ENCODE data around the gene SCLY. TPM values are rescaled to one million over a fixed set of nuclear protein-coding genes. Genes with fewer than 3 reads are reported as not detected.
A peak's percentile ranks its signal among the peaks of the same experiment; 100 is the strongest.

Gene SCLY
- total and polyA plus RNA-seq, 2 of the 8 experiments (the other 6 are each of a cell fraction or from before 2014, with no cell fraction given) = 79.0 to 79.5 TPM

DNA sequence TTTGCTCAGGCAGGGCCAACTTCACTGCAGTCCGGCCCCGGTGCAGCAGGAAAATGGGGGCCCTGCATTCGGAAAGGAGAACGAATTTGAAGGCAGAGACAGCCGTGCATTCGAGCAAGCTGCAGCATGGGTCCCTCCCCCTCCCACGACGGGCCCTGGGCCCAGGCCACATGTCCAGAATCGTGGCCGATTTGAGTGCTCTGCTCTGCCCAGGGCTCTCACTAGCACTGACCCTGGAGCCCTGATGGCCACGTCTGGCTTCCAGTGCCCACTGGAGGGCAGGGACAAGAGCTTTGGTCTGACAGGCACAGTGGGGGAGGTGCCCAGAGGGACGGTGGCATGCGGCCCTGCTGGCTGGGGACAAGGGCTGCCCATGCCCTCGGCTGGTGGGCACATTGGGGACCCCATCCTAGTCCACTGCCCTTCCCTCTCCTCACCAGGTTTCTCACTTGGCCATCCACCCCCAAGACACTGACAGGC lies 63.2 kb downstream of the SCLY start:
- 0 out of 4 replicates have a peak, but pooled peaks cover 0 to 4% of the 10 kb centered on the region in 2 experiments for H3K9me3 ChIP-seq (ENCODE audit: insufficient read depth in 2 of 2, low read depth in 1 of 2, low read length in 1 of 2)
- H2BK20ac ChIP-seq (ENCODE audit: low read length) = no peak overlapping the region
- no peak for FAIRE-seq
- no peak overlapping the region for H2AK5ac ChIP-seq (ENCODE audit: low read depth, low read length)
- no peak overlapping the region for H2AFZ ChIP-seq (ENCODE audit: low read length)
- H3K18ac ChIP-seq (ENCODE audit: extremely low read depth, low read length) = no peak overlapping the region
- no peak overlapping the region for H2BK12ac ChIP-seq (ENCODE audit: low read depth, low read length)
- H4K8ac ChIP-seq (ENCODE audit: extremely low read depth, insufficient read depth, low read length) = peak overlapping the region; percentile 2
- H4K91ac ChIP-seq (replicated peaks; ENCODE audit: insufficient read length, low read length) = no peak overlapping the region
- H3K27ac ChIP-seq (ENCODE audit: low read depth, low read length) = no peak overlapping the region
- peak overlapping the region; percentile 39; the same call in 1 of the 2 replicates for H2BK5ac ChIP-seq (ENCODE audit: low read depth, low read length)
- H4K20me1 ChIP-seq (replicated peaks in 1 of 2; ENCODE audit: control insufficient read depth in 1 of 2, insufficient read depth in 2 of 2, low read length in 2 of 2) = peaks cover 0 to 14% of the 10 kb centered on the region in 2 experiments
- H3K27me3 ChIP-seq (replicated peaks in 1 of 4; ENCODE audit: control insufficient read depth in 3 of 4, extremely low read depth in 1 of 4, insufficient read depth in 3 of 4, low read length in 3 of 4) = no peaks in the 10 kb centered on the region; a peak in 1 of 7 replicates
- no peaks in the 10 kb centered on the region for H3K79me1 ChIP-seq (ENCODE audit: low read depth, low read length)
- H3K4me2 ChIP-seq (ENCODE audit: insufficient read depth in 1 of 2, low read depth in 2 of 2, low read length in 2 of 2) = no peak overlapping the region
- H3K79me2 ChIP-seq (ENCODE audit: control insufficient read depth in 1 of 2, insufficient read depth in 2 of 2, low read length in 2 of 2) = no peaks in the 10 kb centered on the region
- H2BK15ac ChIP-seq (ENCODE audit: low read length) = no peak overlapping the region
- 80% methylated on average over 12 of the region's 14 CpGs; no CpG with 5 or more reads in 1 of the 2 experiments for WGBS, 2 experiments (ENCODE audit: extremely low coverage in 1 of 2, insufficient coverage in 1 of 2, insufficient read length in 1 of 2, insufficient replicate concordance in 2 of 2, low coverage in 1 of 2, low lambda C conversion rate in 2 of 2, missing lambda C conversion rate in 1 of 2)
- no peak for DNase-seq (ENCODE audit: low read depth in 1 of 2, low spot score in 2 of 2)
- H3K14ac ChIP-seq (ENCODE audit: insufficient read length) = no peak overlapping the region
- H3K23me2 ChIP-seq (ENCODE audit: low read depth, low read length) = peaks cover 20% of the 10 kb centered on the region
- no peak overlapping the region for H4K5ac ChIP-seq (ENCODE audit: insufficient read length, low read depth, low read length)
- ChIA-PET CTCF (ENCODE audit: partially characterized antibody) (interaction anchor here (0.6 to 1.6 kb wide), 4 partner anchors 10 to 200 kb away, joined by 3 to 4 read pairs (median 3); no protein-coding TSS in a partner anchor), POLR2A (ENCODE audit: partially characterized antibody) (interaction anchor here (0.9 kb wide), 1 partner anchor 14 kb away, joined by 3 read pairs; no protein-coding TSS in a partner anchor)
- H3K4me1 ChIP-seq (replicated peaks in 1 of 4; ENCODE audit: control insufficient read depth in 3 of 4, insufficient read depth in 4 of 4, low read length in 3 of 4) = peaks cover 0 to 18% (median 2%) of the 10 kb centered on the region in 4 experiments; a peak in 3 of 7 replicates
- no peaks in the 10 kb centered on the region; a peak in 1 of 8 replicates for H3K36me3 ChIP-seq (ENCODE audit: control insufficient read depth in 2 of 4, insufficient read depth in 4 of 4, low read length in 3 of 4)
- no peak overlapping the region for H3K9ac ChIP-seq (replicated peaks in 1 of 4; ENCODE audit: extremely low read depth in 1 of 4, low read depth in 3 of 4, low read length in 3 of 4)
- no peak overlapping the region for H3K4ac ChIP-seq (replicated peaks; ENCODE audit: insufficient read length, low read depth, low read length)
- H3K23ac ChIP-seq (ENCODE audit: insufficient read length) = no peak overlapping the region
- no peak overlapping the region for H3K56ac ChIP-seq (replicated peaks; ENCODE audit: insufficient read length, low read depth, low read length)
- H3K4me3 ChIP-seq (ENCODE audit: extremely low read depth in 1 of 4, insufficient read depth in 2 of 4, low read depth in 3 of 4, low read length in 4 of 4) = no peak overlapping the region
- no peak overlapping the region for H2BK120ac ChIP-seq (replicated peaks; ENCODE audit: low read depth, low read length)
- TF ChIP-seq CHD2 (IDR thresholded peaks at IDR 0.05; ENCODE audit: low read length) = no peak
- TF ChIP-seq FOSL1 (IDR thresholded peaks at IDR 0.05; ENCODE audit: insufficient read depth, low read depth, low read length) = no peak
- TF ChIP-seq CTCF (IDR thresholded peaks at IDR 0.05; ENCODE audit: control extremely low read depth in 1 of 3, insufficient read depth in 1 of 3, low read depth in 1 of 3, low read length in 3 of 3) = no peak
- no peak for TF ChIP-seq KDM4A (IDR thresholded peaks at IDR 0.05; ENCODE audit: low read depth, low read length, severe bottlenecking)
- no peak for TF ChIP-seq SP1 (IDR thresholded peaks at IDR 0.05; ENCODE audit: low read depth, low read length)
- no peak for TF ChIP-seq MAX (IDR thresholded peaks at IDR 0.05)
- no peak for TF ChIP-seq RXRA (IDR thresholded peaks at IDR 0.05; ENCODE audit: insufficient read depth, low read depth, low read length)
- TF ChIP-seq SIN3A (conservative IDR thresholded peaks at IDR 0.05 in 1 of 2, IDR thresholded peaks at IDR 0.05 in 1 of 2; ENCODE audit: low read depth in 1 of 2, low read length in 2 of 2) = no peak
- TF ChIP-seq CTBP2 (IDR thresholded peaks at IDR 0.05; ENCODE audit: borderline replicate concordance, insufficient read depth, insufficient read length, low read length) = no peak
- no peak for TF ChIP-seq TCF12 (IDR thresholded peaks at IDR 0.05; ENCODE audit: low read depth, low read length)
